GM23248 (cell line): ENCODE measurements around the gene VAMP7. TPM values are rescaled to one million over a fixed set of nuclear protein-coding genes. Genes with fewer than 3 reads are reported as not detected.
A peak's percentile ranks its signal among the peaks of the same experiment; 100 is the strongest.

Experiments used
- DNase-seq: peaks from one replicate; pipeline ENCODE4 v3.0.0-alpha.2; 2015
- H2AFZ ChIP-seq: fragments of 200-600 bp; sonication (generic); 2 replicates; pipeline ENCODE4 v1.6.1; 2016; ENCODE audit warnings: antibody characterized with exemption
- H3F3A ChIP-seq: fragments of 200-600 bp; sonication (generic); 2 replicates; pipeline ENCODE4 v1.6.1; 2016; ENCODE audit warnings: mild to moderate bottlenecking, antibody characterized with exemption, mixed run types; ENCODE audit not compliant: insufficient read depth
- H3K27ac ChIP-seq: fragments of 200-600 bp; sonication (generic); 2 replicates; pipeline ENCODE4 v1.5.1; 2016; ENCODE audit warnings: mild to moderate bottlenecking
- H3K27me3 ChIP-seq: fragments of 200-600 bp; sonication (generic); replicated peaks from 2 replicates; pipeline ENCODE4 v1.6.1; 2016; ENCODE audit warnings: mild to moderate bottlenecking; ENCODE audit not compliant: insufficient read depth
- H3K36me3 ChIP-seq: fragments of 200-600 bp; sonication (generic); 2 replicates; pipeline ENCODE4 v1.6.1; 2016; ENCODE audit warnings: low read depth, mild to moderate bottlenecking
- H3K4me1 ChIP-seq: fragments of 200-600 bp; sonication (generic); 2 replicates; pipeline ENCODE4 v1.6.1; 2016; ENCODE audit warnings: mild to moderate bottlenecking; ENCODE audit not compliant: insufficient read depth
- H3K4me2 ChIP-seq: fragments of 200-600 bp; sonication (generic); one replicate; pipeline ENCODE4 v1.6.1; 2016; ENCODE audit warnings: mild to moderate bottlenecking; ENCODE audit not compliant: unreplicated experiment
- H3K4me3 ChIP-seq: fragments of 200-600 bp; sonication (generic); 2 replicates; pipeline ENCODE4 v1.5.1; 2016; ENCODE audit warnings: mild to moderate bottlenecking
- H3K79me2 ChIP-seq: fragments of 200-600 bp; sonication (generic); 2 replicates; pipeline ENCODE4 v1.6.1; 2016; ENCODE audit warnings: mild to moderate bottlenecking; ENCODE audit not compliant: insufficient read depth
- H3K9ac ChIP-seq: fragments of 200-600 bp; sonication (generic); 2 replicates; pipeline ENCODE4 v1.6.1; 2016; ENCODE audit warnings: mild to moderate bottlenecking
- H3K9me2 ChIP-seq: fragments of 200-600 bp; sonication (generic); 2 replicates; pipeline ENCODE4 v1.6.1; 2016; ENCODE audit warnings: mixed run types, mild to moderate bottlenecking, moderate library complexity; ENCODE audit not compliant: insufficient read depth
- H3K9me3 ChIP-seq: fragments of 200-600 bp; sonication (generic); one replicate; pipeline ENCODE4 v1.6.1; 2017; ENCODE audit warnings: low read depth
- H4K20me1 ChIP-seq: fragments of 200-600 bp; sonication (generic); 2 replicates; pipeline ENCODE4 v1.6.0; 2016; ENCODE audit not compliant: insufficient read depth
- EZH2 ChIP-seq: fragments of 200-600 bp; sonication (generic); IDR thresholded peaks from 2 replicates; pipeline ENCODE4 v1.6.1; 2018; ENCODE audit warnings: antibody characterized with exemption, mild to moderate bottlenecking; ENCODE audit not compliant: insufficient read depth, poor library complexity, severe bottlenecking
- EZH2phosphoT487 ChIP-seq: fragments of 200-600 bp; sonication (generic); IDR thresholded peaks from 2 replicates; pipeline ENCODE4 v1.6.1; 2018; ENCODE audit warnings: antibody characterized with exemption, moderate library complexity, mild to moderate bottlenecking, low read depth; ENCODE audit not compliant: insufficient read depth
- WGBS, 2 experiments: methylation state at CpG; one replicate each; pipeline ENCODE4 v1.1.6; 2015 to 2017; ENCODE audit warnings: low lambda C conversion rate in 2 of 2, low coverage in 1 of 2; ENCODE audit errors: missing lambda C conversion rate in 2 of 2; 5-methylcytosine and 5-hydroxymethylcytosine counted together
- in situ Hi-C: fragments of 300-500 bp; cut with MboI; formaldehyde crosslinking; loops from 2 replicates; pipeline ENCODE4 v1.15.0; 2020
- polyA plus RNA-seq: library from polyadenylated mRNA; unstranded; fragments of >200 nt; fragmentation: Nextera tagmentation; extraction: Ambion mirVana; gene quantifications from 2 replicates; pipeline ENCODE4 v1.2.1, GENCODE V29; 2016
- total RNA-seq: library from RNA; depleted of rRNA; stranded (reverse); fragments of >200 nt; shearing (Covaris generic); gene quantifications from 2 replicates; pipeline ENCODE4 v1.2.3, GENCODE V29; 2014

Gene VAMP7
- total and polyA plus RNA-seq, 2 experiments from 2014 or later, result 47.2 to 62.3 TPM

GRCh38 chrX:155956649-155957048 lies 75.5 kb downstream of the VAMP7 start:
- DNase-seq, result no peak
- Histone ChIP-seq H3K27ac (no peak overlapping the region), H3K27me3 (no peaks in the 10 kb centered on the region), H3K4me2 (no peak overlapping the region), H3K4me3 (no peak overlapping the region), H3K9me3 (no peaks in the 10 kb centered on the region), H3F3A (no peaks in the 10 kb centered on the region), H2AFZ (no peak overlapping the region), H3K4me1 (no peaks in the 10 kb centered on the region), H3K9ac (no peak overlapping the region), H4K20me1 (no peaks in the 10 kb centered on the region), H3K79me2 (no peaks in the 10 kb centered on the region), H3K36me3 (no peaks in the 10 kb centered on the region), H3K9me2 (no peaks in the 10 kb centered on the region)
- WGBS, 2 experiments, result 19 to 30% methylated on average over 3 of the region's 3 CpGs
- TF ChIP-seq EZH2phosphoT487 (no peak), EZH2 (no peak)
- in situ Hi-C loops, result no loop called here

DNA sequence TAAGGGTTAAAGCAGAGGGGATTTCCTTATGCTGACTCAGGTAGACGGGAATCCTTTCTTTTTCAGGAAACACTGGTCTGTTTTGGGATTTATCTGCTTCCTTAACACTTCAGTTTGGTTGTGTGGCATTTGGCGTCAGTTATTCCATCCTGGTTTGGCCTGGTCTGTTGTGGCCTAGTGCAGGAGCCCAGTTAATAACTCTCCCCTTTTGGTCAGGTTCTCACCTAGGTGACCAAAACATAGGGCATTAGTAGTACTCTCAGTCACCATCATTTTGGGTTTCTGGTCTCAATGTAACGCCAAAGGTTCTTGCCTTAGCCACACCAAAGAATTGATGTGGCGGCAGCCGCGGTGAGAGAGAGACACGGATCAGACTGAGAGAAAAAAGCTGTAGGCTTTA lies 76.7 kb downstream of the VAMP7 start:
- no peak overlapping the region for H3K27ac ChIP-seq
- H3K9me3 ChIP-seq, result no peaks in the 10 kb centered on the region
- H3K4me1 ChIP-seq, result no peaks in the 10 kb centered on the region
- no peak overlapping the region for H2AFZ ChIP-seq
- H3K36me3 ChIP-seq, result no peaks in the 10 kb centered on the region
- H3F3A ChIP-seq, result no peaks in the 10 kb centered on the region
- H3K9me2 ChIP-seq, result no peaks in the 10 kb centered on the region
- no peak for DNase-seq
- TF ChIP-seq EZH2phosphoT487 (no peak), EZH2 (no peak)
- H3K9ac ChIP-seq, result no peak overlapping the region
- WGBS, 2 experiments, result 45 to 47% methylated on average over 7 of the region's 7 CpGs
- H4K20me1 ChIP-seq, result no peaks in the 10 kb centered on the region
- no peaks in the 10 kb centered on the region for H3K27me3 ChIP-seq
- no peak overlapping the region for H3K4me3 ChIP-seq
- no peak overlapping the region for H3K4me2 ChIP-seq
- H3K79me2 ChIP-seq, result no peaks in the 10 kb centered on the region
- in situ Hi-C loops, result no loop called here

DNA sequence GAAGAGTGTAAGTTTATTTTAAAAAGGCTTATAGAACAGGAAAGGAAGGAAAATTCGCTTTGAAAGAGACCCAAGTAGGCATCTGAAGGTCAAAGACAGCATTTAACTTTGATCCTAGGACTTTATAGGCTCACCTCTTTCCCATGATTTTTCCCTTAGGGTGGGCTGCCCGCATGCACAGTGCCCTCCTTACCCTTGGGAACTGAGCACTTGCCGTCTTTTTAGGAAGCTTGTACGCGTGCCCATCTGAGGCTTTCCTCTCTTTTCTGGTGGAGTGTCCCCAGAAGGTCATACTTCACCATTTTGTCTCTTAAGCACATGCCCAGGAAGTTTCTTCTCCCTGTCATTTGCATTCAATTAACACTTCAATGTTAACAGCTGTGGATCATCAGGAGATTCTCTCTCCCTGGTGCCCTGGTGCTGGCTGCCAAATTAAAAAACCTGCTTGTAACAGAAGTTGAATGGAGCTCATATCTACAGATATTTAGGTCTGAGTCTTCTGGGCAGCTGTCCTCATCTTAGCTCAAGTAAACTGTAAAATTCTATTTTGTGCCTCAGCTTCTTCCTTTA lies 78.0 kb downstream of the VAMP7 start:
- TF ChIP-seq EZH2phosphoT487 (no peak), EZH2 (no peak)
- Histone ChIP-seq H3K27me3 (no peaks in the 10 kb centered on the region), H4K20me1 (no peaks in the 10 kb centered on the region), H3K79me2 (no peaks in the 10 kb centered on the region), H3K4me1 (no peaks in the 10 kb centered on the region), H3K4me2 (no peak overlapping the region), H3F3A (no peaks in the 10 kb centered on the region), H3K36me3 (no peaks in the 10 kb centered on the region), H3K4me3 (no peak overlapping the region), H2AFZ (no peak overlapping the region), H3K9ac (no peak overlapping the region), H3K9me3 (no peaks in the 10 kb centered on the region), H3K9me2 (no peaks in the 10 kb centered on the region), H3K27ac (no peak overlapping the region)
- WGBS, 2 experiments, result 47 to 53% methylated on average over 5 of the region's 5 CpGs
- in situ Hi-C loops, result no loop called here
- no peak for DNase-seq

DNA sequence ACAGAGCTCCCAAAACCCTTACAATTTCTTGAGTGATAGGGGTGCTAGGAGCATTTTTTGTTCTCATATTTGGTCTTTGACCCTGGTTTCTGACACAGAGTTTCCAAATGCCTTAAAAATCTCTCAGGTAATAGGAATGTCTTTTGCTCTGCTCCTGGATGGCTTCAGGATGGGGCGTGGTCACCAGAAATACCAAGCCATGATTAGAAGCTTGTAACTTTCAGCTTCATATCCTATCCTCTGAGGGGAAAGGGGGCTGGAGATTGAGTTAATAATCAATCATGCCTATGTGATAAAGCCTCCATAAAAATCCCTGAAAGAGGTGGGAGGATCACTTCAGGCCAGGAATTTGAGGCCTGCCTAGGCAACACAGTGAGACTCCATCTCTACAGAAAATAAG lies 81.8 kb downstream of the VAMP7 start:
- Histone ChIP-seq H3K9me2 (no peaks in the 10 kb centered on the region), H3K27me3 (no peaks in the 10 kb centered on the region), H3K27ac (no peak overlapping the region), H2AFZ (no peak overlapping the region), H3K79me2 (no peaks in the 10 kb centered on the region), H4K20me1 (no peaks in the 10 kb centered on the region), H3K4me3 (no peak overlapping the region), H3K4me1 (no peaks in the 10 kb centered on the region), H3F3A (no peaks in the 10 kb centered on the region), H3K9me3 (no peaks in the 10 kb centered on the region), H3K36me3 (no peaks in the 10 kb centered on the region), H3K4me2 (no peak overlapping the region), H3K9ac (no peak overlapping the region)
- no peak for TF ChIP-seq EZH2phosphoT487
- no peak for TF ChIP-seq EZH2
- 0 to 19% methylated on average over 1 of the region's 1 CpG for WGBS, 2 experiments
- in situ Hi-C loops, result no loop called here
- no peak for DNase-seq

DNA sequence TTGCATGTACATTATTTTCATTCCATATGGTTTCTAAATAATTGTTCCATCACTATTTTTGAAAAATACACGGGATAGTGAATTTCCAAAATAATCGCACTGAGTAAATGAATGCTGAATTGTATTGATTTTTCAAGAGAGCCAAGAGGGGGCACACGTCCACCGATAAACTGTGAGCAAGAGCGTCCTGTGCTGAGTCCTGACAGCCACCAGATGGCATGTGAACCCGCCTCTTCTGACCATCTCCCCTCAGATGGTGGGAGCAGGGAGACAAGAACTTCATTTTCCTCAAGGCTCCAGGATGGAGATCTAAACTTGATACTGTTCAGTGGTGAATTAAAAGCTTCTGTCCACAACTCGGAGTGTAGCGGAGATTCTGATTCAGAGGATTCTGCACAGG lies 85.7 kb downstream of the VAMP7 start:
- Histone ChIP-seq H3K4me2 (no peak overlapping the region), H3K27me3 (no peaks in the 10 kb centered on the region), H3F3A (no peaks in the 10 kb centered on the region), H3K27ac (no peak overlapping the region), H3K9me3 (no peaks in the 10 kb centered on the region), H3K9ac (no peak overlapping the region), H2AFZ (no peak overlapping the region), H4K20me1 (no peaks in the 10 kb centered on the region), H3K36me3 (no peaks in the 10 kb centered on the region), H3K4me3 (no peak overlapping the region), H3K9me2 (no peaks in the 10 kb centered on the region), H3K4me1 (no peaks in the 10 kb centered on the region), H3K79me2 (no peaks in the 10 kb centered on the region)
- 25 to 28% methylated on average over 8 of the region's 8 CpGs for WGBS, 2 experiments
- TF ChIP-seq EZH2phosphoT487 (no peak), EZH2 (no peak)
- DNase-seq, result peak; percentile 32
- in situ Hi-C loops, result no loop called here
